Inflammatory macrophage (primary cell): ENCODE measurements around the gene PODN.
A peak's percentile ranks its signal among the peaks of the same experiment; 100 is the strongest.

Experiments used
- DNase-seq, 2 donors: peaks; one replicate each; pipeline ENCODE4 v3.0.0-alpha.2; 2020 to 2022

Gene PODN

DNA sequence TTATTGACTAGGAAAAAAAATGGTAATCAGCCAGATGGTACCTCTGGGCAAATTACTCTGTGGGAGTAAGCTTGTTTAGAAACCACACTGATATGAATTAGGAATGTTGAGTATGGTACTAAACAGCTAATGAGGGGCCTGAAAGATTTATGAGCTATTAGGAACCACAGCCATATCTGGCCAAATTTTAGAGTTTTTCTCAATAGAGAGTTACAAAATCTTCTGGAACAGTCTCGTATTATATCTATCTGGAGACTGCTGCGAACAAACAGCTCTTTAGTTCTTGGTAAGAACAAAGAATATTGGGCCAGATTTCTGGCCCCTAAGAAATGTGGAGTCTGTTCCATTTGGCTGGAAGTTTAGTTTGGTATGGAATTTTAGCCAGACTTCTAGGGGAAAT, 4.9 kb upstream of the PODN start:
- no peak for DNase-seq

DNA sequence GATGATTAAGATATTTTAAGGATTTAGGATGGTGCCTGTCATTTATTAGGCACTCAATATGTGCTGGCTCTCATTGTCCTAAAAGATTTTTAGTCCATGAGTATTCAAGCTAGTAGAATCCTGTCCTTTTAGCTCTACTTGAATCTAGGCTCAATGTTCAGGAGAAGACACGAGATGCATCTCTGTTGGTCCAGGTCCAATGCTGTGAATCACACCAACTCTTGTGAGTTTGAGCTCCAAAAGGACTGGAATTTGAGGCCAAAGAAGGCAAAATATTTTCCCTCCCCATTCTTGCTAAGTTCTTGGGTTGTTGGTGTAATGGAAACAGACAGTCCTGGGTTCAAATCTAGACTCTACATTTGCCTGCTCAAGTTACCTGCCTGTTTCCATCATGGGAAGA, 1.4 kb upstream of the PODN start:
- no peak for DNase-seq

DNA sequence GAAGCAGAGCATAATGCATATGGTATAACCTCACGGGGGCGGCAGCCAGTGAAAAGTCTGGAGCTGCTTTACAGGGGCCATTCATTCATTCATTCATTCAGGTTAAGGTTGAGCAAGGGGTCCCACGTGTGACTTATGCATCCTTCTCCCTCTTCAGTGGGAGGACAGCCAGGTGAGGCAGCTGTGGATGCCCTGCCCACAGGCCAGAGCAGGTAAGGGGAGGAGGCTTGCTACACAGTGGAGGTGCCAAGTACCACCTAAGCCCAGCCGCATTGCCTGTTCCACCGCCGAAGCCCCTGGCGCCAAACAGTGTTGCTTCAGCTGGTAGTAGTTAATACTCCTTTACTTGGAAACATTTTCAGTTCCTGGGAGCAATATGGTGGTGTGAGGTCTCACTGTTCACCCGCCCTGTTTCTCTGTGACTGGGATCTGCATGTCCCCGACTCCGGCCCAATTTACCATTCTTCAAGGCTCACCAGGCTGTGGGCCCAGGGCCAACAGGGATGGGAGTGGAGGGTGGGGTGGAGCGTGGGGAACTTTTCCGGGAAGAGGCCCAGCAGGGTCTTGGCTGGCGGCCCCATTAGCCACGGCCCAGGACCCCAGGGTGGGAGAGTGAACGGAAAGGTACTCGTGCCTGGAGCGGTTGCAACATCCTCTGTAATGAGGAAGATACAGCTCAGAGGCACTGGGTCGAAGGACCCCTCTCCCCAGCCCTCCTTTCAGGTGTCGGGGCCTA, 722 bp upstream of the PODN start:
- no peak for DNase-seq

DNA sequence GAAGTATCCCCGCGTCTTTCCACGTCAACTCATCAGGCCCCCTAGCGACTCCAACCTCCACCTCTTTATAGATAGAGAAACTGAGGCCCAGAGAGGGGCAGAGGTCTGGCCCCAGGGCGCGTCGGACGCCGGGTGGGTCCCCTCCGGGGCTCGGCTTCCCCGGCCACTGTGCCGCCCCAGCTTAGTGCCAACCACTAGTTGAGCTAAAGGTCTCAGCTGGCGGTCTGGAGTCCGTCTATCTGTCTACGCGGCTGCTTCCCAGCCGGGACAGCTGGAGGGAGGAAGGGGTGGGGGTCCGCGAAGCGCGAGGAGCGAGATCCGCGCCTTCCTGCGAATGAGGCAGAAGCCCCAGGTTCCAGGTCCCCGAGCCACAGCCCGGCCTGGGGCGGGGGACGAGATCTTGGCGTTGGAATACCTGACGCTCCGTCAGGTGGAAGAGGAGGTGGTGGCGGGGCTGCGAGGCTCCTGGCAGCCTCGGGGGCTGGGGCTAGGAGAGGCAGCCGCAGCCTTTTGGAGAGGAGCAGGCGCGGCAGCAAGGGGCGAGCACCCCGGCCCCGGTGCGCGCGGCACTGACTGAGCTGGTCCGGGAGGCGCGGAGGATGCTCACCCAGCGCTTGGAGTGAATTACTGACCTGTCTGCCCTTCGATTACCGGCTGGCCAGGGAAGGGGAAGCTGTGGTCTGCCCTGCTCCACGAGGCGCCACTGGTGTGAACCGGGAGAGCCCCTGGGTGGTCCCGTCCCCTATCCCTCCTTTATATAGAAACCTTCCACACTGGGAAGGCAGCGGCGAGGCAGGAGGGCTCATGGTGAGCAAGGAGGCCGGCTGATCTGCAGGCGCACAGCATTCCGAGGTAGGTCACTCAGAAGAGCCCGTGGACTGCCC, 937 bp downstream of the PODN start:
- no peak for DNase-seq

DNA sequence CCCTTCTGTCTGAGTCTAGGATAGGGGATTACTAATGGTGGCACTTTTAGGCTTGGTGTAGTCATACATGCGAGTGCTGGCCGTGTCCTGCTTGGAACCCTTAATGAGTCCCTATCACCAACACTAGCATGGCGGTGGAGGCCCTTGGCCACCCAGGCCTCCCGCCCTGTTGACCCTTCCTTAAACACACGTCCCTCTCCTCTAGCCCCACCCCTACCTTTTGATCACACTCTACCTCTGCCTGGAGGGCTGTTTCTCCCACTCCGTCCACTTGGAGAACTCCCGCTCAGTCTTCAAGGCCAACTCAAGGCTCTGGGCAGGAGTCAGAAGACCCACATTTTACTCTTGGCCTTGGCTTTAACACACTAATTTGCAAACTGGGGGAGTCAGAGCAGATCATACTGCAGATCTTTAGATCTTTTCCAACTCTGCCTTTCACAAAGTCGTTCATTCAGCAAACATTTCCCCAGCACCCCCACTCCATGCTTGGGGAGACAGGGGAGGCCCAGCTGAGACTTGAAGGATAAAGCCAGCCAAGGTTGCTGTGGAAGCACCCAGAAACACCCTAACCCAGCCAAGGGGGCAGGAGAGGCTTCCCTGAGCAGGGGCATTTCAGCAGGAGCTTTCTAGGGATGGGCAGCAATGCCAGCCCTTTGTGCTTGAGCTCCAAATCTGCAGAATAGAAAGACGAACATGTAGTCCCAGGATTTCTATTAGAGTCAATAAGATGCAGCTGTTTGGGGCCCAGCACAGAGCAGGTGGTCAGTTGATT, 1.9 kb downstream of the PODN start:
- no peak for DNase-seq

DNA sequence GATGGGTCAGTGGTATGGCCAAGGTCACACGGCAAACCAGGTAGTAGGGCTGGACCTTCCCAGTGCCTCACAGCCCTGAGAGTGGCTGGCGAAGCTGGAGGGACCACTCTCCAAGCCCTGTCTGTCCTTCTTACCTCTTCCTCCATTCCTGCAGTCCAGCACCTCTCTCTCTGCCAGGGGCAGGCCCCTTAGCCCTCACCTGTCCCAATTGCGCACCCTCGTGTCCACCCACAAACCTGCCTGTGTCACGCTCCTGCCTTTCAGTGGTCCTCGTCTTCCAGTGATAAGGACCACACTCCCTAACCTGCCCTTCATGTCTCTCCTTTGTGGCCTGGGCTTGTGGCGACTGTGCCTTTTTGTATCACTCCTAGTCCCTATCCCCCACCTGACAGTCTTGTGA, 3.4 kb downstream of the PODN start:
- DNase-seq, result no peak

DNA sequence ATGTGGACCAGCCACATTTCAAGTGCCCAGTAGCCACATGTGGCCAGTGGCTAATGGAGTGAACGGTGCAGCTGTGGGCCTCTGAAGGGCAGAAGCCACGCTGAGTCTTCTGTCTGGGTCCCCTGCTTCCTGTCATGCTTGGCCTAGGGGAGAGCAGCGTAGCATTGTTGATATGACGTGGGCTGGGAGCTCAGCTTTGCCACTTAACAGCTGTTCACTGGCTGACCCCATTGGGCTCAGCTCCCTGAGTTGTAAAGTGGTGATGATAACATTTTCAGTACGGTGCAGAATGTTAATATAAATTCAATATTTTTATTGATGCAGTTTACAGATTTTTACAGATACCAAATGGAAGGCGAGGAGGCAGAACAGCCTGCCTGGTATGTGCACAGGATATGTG, 4.5 kb downstream of the PODN start:
- no peak for DNase-seq

DNA sequence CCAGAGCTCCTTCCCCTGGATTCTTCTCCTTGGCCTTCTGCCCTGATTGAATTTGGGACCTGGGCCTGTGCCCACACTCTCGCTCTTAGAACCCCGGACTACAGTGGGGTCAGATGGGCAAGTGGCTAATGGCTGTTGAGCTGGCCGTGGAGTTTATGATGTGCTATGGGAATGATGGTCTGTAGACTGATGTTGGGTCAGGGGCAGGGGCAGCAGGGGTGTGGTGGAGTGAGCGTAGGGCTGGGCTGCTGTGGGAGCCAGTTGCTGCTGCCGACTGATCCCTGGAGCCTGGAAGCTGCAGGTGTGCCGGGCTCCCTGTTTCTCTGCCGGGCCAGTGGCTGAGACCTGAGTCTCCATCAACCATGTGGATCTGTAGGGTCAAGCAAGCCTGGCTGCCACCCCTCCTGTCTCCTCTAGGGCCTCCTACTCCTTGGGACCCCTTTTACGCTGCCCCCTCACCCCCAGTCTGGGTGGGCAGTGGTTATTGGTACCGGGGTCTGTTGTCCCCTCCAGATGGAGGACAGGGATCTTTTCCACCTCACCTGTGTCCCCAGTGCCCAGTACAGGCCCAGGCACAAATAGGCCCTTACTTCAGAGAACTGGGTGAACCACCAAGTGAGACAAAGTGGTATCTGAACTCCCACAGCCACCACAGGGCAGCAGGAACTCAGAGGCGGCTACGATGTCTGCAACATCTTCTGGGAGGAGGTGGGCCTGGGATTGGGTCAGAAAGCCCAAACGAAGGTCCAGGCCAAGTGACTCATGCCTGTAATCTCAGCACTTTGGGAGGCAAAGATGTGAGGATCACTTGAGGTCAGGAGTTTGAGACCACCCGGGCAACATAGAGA, 5.1 kb downstream of the PODN start:
- no peak for DNase-seq

DNA sequence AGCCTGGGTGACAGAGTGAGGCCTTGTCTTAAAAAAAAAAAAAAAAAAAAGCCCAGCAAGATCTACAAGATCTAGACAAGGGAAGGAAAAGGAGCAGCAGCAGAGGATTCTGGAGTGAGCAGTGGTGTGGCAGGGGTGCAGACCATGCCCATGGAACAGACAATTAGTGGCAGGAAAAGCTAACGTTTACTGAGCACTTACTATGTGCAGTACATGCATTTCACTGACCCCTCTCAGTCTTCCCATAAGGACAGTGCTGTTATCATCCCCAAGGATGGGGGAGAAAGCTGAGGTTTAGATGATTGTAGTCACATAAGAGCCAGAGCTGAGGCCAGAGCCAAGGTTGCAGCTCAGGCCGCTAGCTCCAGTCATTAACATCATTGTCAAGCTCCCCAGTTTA, 5.9 kb downstream of the PODN start:
- DNase-seq, result no peak

DNA sequence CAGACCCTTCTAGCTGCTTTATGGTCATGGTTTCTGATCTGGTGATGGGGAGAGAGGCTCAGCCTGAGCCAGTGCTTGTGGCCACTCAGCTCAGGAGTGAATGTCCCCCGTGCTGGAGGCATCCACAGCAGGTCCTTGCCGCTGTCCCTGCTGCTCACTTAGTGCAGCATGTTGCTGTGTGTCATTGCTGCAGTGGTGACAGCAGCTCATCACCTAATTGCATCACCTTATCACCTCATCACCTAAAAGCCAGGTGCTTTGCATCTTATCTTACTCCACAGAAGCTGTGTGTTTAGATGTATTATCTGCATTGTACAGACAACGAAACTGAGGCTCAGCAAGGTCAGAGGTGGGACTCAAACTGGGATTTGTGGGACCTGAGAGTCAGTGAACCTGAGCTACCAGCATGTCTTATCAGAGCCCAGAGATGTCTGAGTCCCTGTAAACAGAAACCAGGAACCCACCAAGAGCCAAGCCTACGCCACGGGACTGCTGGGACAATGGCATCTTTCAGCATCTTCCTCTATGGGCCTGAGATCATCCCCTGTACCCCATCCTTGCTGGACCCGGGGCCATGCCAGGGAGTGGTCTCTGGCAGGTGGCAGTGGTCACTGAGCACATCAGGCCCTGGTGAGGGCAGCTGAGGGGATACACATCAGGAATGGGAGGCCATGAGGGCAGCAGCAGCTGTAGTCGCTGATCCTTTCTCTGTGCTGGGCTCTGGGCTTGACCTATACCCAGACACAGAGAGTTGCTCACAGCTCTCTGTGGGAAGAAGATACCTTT, 6.5 kb downstream of the PODN start:
- DNase-seq, result no peak

DNA sequence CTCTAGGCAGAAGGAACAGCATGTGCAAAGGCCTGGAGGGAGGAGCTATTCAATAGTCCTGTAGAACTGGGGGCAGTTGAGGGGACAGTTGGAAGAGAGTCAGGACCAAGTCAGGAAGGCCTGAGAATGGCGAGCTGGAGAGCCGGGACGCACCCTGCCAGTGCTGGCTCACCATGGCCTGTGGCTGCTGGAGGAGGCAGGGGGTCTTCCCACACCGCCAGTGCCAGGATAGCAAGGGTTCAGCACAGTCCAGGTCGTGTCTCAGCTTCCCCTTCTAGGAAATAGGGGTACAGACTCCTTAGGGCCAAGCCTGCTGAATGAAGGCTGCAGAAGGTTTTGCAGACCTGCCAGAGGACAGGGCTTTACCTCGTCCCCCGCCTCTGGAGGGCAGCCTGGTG, 7.3 kb downstream of the PODN start:
- no peak for DNase-seq

DNA sequence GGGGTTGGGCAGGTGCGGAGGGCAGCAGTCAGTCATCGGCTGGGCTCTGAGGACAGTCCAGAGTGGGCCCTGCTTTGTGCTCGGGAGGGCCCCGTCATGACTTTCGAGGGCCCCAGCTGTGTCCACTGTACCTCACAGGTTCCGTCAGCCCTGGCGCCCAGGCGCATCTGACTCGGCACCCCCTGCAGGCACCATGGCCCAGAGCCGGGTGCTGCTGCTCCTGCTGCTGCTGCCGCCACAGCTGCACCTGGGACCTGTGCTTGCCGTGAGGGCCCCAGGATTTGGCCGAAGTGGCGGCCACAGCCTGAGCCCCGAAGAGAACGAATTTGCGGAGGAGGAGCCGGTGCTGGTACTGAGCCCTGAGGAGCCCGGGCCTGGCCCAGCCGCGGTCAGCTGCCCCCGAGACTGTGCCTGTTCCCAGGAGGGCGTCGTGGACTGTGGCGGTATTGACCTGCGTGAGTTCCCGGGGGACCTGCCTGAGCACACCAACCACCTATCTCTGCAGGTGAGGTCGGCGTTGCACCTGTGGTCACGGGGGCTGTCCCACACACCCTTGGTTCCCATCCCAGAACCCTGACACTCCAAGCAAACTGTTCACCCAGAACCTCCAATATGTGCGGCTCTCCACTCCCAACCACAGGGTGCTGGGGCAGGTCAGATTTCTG, 7.8 kb downstream of the PODN start:
- DNase-seq, result no peak

DNA sequence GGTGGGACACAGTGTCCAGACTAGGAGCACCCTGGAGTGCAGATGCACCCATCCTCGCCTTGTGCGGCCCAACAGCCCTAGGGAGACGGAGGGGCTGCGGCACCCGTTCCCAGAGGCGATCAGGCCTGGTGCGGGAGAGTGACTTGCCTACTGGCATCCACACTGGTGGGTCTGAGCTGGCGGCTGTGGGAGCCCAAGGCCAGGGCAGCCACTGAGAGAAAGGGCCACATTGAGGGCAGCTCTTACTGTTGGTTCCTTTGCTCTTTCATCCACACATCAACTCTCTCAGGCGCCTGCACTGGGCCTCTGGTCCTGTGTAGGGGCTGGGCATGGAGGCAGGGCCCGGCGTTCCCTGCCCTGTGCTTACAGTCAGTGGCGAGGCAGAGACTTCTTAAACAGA, 8.6 kb downstream of the PODN start:
- DNase-seq, result no peak

DNA sequence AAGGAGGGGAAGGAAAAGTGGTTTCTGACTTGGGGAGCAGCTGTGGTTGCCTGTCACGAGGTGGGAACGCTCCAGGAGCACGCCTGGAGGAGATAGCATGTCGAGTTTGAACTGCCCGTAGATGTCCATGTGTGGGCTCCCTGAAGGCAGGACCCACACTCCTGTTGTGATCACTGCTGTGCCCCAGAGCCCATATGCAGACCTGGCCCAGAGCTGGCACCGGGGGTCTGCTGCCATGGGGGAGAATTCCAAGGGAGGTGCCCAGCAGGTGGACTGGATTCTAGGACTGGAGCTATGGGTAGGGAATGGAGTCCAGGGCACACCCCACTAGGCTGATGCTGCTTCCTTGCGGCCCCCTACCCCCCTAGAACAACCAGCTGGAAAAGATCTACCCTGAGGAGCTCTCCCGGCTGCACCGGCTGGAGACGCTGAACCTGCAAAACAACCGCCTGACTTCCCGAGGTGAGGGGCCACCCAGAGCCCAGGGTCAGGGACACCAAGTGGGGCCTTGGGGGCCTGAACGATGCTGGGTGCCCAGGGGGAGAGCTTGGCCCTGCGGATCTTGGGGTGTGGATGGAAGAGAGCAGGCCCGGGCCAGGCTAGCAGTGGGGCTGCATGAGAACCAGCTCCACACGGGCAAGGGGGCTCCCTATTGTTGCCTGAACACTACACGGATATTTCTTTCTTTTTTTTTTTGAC, 9.3 kb downstream of the PODN start:
- DNase-seq, result no peak

DNA sequence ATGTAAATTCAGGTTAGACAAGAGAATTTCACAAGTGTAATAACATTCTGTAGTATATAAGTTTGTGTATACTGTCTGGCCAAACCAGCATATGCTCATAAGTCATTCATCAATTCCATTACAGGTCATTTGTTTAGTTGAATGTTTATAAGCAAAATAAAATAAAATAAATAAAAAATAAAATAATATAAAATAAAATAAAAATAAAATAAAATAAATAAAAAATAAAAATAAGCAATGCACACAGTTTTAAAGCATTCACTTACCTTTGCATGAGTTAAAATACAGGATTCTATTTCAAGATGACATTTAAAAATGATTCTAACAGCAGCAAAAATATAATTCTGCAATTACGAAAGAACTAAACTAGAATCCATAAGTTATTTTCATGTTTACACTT, 9.9 kb downstream of the PODN start:
- no peak for DNase-seq

DNA sequence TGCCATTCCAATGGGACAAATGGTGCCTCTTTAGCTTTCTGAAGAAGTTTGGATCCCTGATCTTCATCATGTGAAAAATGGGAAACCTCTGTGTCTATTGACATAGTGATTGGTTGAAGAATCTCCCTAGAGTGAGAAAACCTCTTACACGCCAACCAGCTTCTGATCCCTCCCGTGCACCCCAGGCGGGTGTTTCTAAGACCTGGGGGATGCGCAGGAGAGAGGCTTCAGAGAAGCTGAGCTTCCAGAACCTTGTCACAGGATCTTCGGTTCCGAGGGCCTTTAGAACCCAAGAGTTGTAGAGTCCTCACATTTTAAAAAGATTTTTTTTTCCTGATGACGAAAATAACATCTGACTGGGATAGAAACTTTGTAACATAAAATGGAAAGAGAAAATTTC, 11.3 kb downstream of the PODN start:
- DNase-seq, result no peak

DNA sequence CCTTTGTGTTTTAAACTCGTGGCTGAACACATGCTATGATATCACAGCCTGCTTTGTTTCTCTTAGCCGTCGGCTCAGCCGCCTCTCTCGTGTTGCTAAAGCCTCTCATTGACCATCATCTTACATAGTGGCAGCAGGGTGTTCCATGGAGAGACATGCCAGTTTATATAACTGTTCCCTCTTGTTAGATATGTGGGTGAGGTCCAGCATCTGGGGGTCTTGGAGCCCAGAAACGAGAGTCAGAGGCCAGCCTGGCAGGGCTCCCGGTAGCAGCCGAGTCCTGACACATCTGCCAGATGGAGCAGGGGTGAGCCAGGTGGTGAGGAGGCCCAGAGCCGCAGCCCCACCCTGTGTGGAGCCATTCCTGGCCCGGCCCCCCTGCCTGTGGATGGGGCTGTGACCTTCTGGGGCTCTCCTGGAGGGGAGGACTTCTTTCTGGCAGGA, 11.9 kb downstream of the PODN start:
- DNase-seq, result no peak

DNA sequence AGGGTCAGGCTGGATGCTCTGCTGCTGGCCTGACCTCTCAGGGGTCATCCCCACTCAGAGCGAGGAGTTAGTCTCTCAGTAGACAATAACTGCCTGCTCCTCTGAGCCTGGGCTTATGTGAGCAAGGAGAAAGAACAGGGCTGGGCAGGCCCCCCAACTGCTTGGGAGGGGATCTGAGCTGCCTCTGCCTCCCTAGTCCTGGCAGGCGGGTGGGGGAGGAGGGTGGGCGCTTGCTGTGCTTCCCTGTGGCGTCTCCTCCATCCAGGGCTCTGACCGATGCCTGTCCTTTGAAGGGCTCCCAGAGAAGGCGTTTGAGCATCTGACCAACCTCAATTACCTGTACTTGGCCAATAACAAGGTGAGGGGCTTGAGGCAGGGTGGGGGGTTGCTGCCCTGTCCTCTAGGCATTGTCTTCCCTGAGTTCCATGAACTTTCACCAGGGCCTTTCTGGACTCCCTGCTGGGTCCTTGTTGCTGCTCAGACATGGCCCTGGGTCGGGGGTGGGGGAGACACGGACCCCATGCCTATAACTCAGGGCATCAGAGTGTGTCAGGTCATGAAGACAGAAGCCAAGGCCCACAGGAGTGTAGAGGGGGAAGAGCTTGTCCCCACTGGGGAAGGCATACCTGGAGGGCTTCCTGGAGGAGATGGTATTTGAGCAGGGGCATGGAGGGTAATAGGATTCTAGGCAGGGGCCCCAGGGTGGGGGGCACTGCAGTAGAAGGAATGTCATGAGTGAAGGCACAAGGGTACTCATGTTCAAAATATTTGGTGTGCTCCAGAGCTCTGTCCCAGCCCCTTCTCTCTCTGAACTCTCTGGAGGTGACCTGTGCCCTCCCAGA, 12.5 kb downstream of the PODN start:
- DNase-seq, result no peak

DNA sequence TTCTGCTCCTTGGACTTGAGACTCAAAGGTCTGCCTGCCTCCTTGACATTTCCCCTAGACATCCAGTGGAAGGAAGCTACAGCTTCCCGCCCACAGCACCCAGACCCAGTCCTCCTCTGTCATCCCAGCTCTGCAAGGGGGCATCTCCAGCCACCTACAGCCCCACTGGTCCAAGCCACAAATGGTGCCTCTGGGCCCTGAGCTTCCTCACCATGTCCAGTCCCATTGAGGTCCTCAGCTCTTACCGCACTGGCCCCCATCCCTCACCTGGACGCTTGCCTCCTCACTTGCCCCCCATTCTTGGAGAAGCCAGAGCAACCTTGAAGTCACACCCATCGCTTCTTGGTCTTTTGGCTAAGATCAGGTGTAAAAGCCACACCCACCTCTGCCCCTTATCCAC, 13.2 kb downstream of the PODN start:
- DNase-seq, result peak in 1 of 2 donors; percentile 21
